DND-41 (cell line): ENCODE results near the gene SCYGR1.

ENCODE experiments used
- ATAC-seq: fragments of 200-7000 bp; cut with Tn5 transposase; 3 replicates; pipeline ENCODE4 v1.9.1; 2021; ENCODE audit warnings: low read depth; ENCODE audit not compliant: insufficient read depth
- DNase-seq: peaks from one replicate; pipeline ENCODE4 v3.0.0-alpha.2; 2020
- H2AFZ ChIP-seq: 2 replicates; pipeline ENCODE4 v1.6.0; 2012; ENCODE audit warnings: low read depth, low read length
- H3K27ac ChIP-seq: 2 replicates; pipeline ENCODE4 v1.5.1; 2012; ENCODE audit warnings: low read length, inconsistent platforms
- H3K27me3 ChIP-seq: fragments of 200-600 bp; sonication (generic); 2 replicates; pipeline ENCODE4 v1.6.0; 2012; ENCODE audit warnings: low read length, mild to moderate bottlenecking, inconsistent platforms; ENCODE audit not compliant: insufficient read depth, poor library complexity
- H3K36me3 ChIP-seq: 2 replicates; pipeline ENCODE4 v1.5.1; 2012; ENCODE audit warnings: low read length, inconsistent platforms; ENCODE audit not compliant: insufficient read depth
- H3K4me1 ChIP-seq: 2 replicates; pipeline ENCODE4 v1.5.1; 2012; ENCODE audit warnings: mild to moderate bottlenecking, low read length; ENCODE audit not compliant: insufficient read depth
- H3K4me2 ChIP-seq: 2 replicates; pipeline ENCODE4 v1.6.0; 2012; ENCODE audit warnings: mild to moderate bottlenecking, moderate library complexity, low read length, inconsistent platforms; ENCODE audit not compliant: insufficient read depth
- H3K4me3 ChIP-seq, 2 experiments: fragments of 200-600 bp in 1 of 2; shearing (Covaris generic) in 1 of 2; 2 replicates each; pipeline ENCODE4 v1.5.1; 2012 to 2016; ENCODE audit warnings: inconsistent platforms in 2 of 2, low read length in 2 of 2, mild to moderate bottlenecking in 2 of 2, low read depth in 1 of 2, moderate library complexity in 1 of 2
- H3K79me2 ChIP-seq: 2 replicates; pipeline ENCODE4 v1.6.0; 2012; ENCODE audit warnings: low read length, inconsistent platforms; ENCODE audit not compliant: insufficient read depth
- H3K9ac ChIP-seq: 2 replicates; pipeline ENCODE4 v1.6.0; 2012; ENCODE audit warnings: low read depth, mild to moderate bottlenecking, inconsistent platforms, low read length, moderate library complexity
- H3K9me3 ChIP-seq: 2 replicates; pipeline ENCODE4 v1.5.1; 2012; ENCODE audit warnings: low read length, moderate library complexity, mild to moderate bottlenecking, inconsistent platforms; ENCODE audit not compliant: insufficient read depth, severe bottlenecking
- H4K20me1 ChIP-seq: 2 replicates; pipeline ENCODE4 v1.6.0; 2012; ENCODE audit warnings: low read length; ENCODE audit not compliant: insufficient read depth
- CTCF ChIP-seq: IDR thresholded peaks from 2 replicates; pipeline ENCODE4 v1.5.1; 2012; ENCODE audit warnings: borderline replicate concordance, low read length, moderate library complexity, mild to moderate bottlenecking; ENCODE audit not compliant: poor library complexity, severe bottlenecking; ENCODE audit errors: extremely low read depth
- EZH2 ChIP-seq: IDR thresholded peaks from 3 replicates; pipeline ENCODE4 v1.6.1; 2012; ENCODE audit warnings: borderline replicate concordance, low read depth, mild to moderate bottlenecking, moderate library complexity, low read length, inconsistent platforms; ENCODE audit not compliant: severe bottlenecking

SCYGR1 gene

GRCh38 chr2:227376656-227377396, 10.9 kb downstream of the SCYGR1 start:
- Histone ChIP-seq H4K20me1 (no peaks in the 10 kb centered on the region), H2AFZ (no peak overlapping the region), H3K27me3 (peaks cover 2% of the 10 kb centered on the region), H3K79me2 (no peaks in the 10 kb centered on the region), H3K36me3 (no peaks in the 10 kb centered on the region), H3K4me1 (no peaks in the 10 kb centered on the region), H3K27ac (no peak overlapping the region), H3K9ac (no peak overlapping the region), H3K4me2 (no peak overlapping the region), H3K4me3 (no peak overlapping the region), H3K9me3 (no peaks in the 10 kb centered on the region)
- TF ChIP-seq EZH2 (no peak), CTCF (no peak)
- ATAC-seq (no peak), DNase-seq (no peak)

GRCh38 chr2:227374158-227374557, 13.6 kb downstream of the SCYGR1 start:
- no peak overlapping the region for H3K9ac ChIP-seq
- H3K9me3 ChIP-seq, result no peaks in the 10 kb centered on the region

GRCh38 chr2:227373389-227373788, 14.4 kb downstream of the SCYGR1 start:
- no peaks in the 10 kb centered on the region for H4K20me1 ChIP-seq
- H3K4me3 ChIP-seq, result no peak overlapping the region
- no peak overlapping the region for H2AFZ ChIP-seq

More at GRCh38 chr2:227374158-227374557, 13.6 kb downstream of the SCYGR1 start:
- H3K4me2 ChIP-seq, result no peak overlapping the region
- H3K4me1 ChIP-seq, result no peaks in the 10 kb centered on the region
- no peaks in the 10 kb centered on the region for H3K27me3 ChIP-seq
- DNase-seq, result no peak
- no peaks in the 10 kb centered on the region for H4K20me1 ChIP-seq
- ATAC-seq, result no peak
- H3K79me2 ChIP-seq, result no peaks in the 10 kb centered on the region
- H3K4me3 ChIP-seq, result no peak overlapping the region
- no peaks in the 10 kb centered on the region for H3K36me3 ChIP-seq
- TF ChIP-seq EZH2 (no peak), CTCF (no peak)
- no peak overlapping the region for H3K27ac ChIP-seq
- no peak overlapping the region for H2AFZ ChIP-seq

More at GRCh38 chr2:227373389-227373788, 14.4 kb downstream of the SCYGR1 start:
- no peaks in the 10 kb centered on the region for H3K27me3 ChIP-seq
- no peak for DNase-seq
- H3K9me3 ChIP-seq, result no peaks in the 10 kb centered on the region
- H3K79me2 ChIP-seq, result no peaks in the 10 kb centered on the region
- TF ChIP-seq CTCF (no peak), EZH2 (no peak)
- H3K36me3 ChIP-seq, result no peaks in the 10 kb centered on the region
- no peak overlapping the region for H3K9ac ChIP-seq
- H3K4me2 ChIP-seq, result no peak overlapping the region
- no peaks in the 10 kb centered on the region for H3K4me1 ChIP-seq
- H3K27ac ChIP-seq, result no peak overlapping the region
- no peak for ATAC-seq
